Measurements from ENCODE around the gene SPEF2.

Gene SPEF2

DNA sequence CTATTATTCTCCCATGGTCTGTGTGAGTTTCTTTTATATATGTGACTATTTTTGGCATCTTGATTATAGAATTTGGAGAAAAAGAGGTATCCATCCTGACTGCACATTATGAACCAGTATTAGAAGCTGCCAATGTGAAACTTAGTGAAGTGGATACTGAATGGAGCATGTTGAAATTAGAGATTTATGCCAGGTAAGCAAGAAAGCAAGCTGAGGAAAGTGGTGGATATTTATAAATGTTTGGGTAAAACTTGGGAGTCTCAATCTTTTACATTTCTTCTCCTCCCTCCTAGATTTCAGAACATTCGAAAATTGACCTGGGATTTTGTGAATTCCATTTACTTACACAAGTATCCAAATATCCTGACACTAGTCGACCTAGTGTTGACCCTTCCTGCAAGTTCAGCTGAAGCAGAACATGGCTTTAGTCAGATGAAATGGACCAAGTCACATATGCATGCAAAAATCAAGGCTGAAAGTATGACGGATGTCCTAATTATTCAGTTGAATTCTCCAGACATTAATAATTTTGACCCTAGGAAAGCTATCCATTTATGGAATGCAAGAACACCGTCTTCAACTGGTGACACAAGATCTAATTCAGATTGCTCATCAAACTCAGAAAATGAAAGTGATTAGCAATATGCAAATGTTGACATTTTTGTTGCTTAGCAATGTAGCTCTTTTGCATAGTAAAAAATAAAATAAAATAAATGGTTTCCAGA, 172.2 kb downstream of the SPEF2 start:
- DNase-seq: no peak

DNA sequence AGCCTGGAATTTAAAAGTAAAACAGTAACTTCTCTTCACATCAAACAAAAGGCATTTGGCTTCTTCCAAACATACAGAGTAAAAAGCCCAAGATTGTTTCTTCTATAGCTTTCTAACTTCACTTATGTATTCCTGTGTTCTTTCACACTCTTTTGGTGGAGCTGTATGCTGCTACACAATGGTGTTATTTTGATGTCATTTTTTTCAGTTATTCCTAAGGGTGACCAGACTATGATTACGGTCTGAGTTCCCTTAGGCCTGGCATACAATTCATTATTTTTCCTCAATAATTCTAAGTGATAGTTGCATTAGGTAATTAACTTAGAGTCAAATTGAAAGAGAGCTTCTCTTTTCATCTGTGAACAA, 172.8 kb downstream of the SPEF2 start:
- DNase-seq: no peak

GRCh38 chr5:35794328-35794619, 176.6 kb downstream of the SPEF2 start:
- no peak for DNase-seq

GRCh38 chr5:35794684-35795375, 177.2 kb downstream of the SPEF2 start:
- no peak for DNase-seq

DNA sequence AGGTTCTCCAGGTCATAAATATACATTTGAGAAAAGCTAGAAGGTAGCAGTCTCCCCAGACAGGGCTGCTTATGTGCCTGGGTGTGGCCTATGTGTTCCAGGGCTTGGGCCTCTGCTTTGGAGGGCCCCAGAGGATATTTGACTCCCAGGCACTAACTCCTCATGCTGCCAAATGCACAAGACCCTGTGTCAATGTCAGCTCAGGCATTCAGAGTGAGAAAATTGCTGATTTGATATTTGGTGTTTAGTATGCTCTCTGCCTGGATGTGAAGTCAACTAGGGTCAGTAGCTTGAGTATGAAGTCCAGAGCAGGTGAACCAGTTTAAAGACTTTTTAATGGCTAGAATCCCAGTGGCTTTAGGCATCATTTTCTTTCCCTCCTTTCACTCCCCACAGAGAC, 181.5 kb downstream of the SPEF2 start:
- DNase-seq: no peak

DNA sequence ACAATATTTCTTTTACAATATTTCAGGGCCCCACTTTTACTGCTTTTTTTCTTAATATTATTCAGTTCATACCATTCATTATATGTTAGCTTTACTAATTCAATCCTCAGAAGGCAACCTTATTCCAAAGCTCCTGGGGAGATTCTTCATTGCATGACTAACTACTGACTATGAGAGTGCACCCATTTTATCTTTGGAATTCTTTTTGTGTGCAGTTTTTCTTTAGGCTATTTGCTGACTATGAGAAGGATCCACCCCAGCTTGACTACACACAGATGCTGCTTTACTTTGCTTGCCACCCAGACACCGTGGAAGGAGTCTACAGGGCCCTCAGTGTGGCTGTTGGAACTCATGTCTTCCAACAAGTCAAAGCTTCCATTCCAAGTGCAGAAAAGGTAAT, 182.1 kb downstream of the SPEF2 start:
- no peak for DNase-seq

DNA sequence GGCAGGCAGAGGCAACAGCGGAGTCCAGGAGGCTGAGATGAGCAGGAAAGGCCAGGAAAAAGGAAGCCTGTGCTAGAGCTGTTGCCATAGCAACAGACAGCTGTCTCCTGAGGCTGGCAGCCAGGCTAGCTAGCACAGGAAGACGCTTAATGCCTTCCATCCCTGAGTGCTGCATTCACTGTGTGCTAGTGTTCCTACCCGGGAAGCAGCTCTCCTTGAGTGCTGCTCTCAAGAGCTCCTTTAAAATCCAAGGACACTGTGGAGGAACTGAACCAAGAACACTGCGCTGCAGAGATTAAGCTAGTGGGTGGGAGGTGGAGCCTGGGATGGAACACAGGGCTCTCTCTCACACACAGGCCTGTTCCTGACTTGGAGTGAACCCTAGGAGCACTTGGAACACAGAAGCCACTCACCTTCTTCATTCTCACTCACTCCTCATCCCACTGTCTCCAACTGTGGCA, 185.6 kb downstream of the SPEF2 start:
- DNase-seq: no peak

- no peak for DNase-seq
Observed at GRCh38 chr5:35804201-35804653, 186.6 kb downstream of the SPEF2 start.

DNA sequence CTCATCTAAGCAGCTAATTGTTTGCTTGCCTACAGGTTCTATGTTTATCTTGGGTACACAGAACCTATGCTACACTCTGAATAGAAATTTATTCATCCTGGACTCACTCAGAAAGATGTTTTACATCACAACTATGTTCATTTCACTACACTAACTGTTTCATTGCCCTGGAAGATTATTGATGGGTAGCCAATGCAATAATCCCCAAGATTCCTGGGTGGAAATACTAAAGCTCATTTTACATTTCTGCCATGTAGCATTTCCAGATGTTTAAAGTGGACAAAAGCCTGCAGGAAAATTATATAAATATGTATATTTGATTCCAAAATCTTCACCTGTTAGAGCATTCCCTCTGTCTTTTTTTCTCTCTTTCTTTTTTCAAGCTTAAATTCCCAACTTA, 187.2 kb downstream of the SPEF2 start:
- no peak for DNase-seq

DNA sequence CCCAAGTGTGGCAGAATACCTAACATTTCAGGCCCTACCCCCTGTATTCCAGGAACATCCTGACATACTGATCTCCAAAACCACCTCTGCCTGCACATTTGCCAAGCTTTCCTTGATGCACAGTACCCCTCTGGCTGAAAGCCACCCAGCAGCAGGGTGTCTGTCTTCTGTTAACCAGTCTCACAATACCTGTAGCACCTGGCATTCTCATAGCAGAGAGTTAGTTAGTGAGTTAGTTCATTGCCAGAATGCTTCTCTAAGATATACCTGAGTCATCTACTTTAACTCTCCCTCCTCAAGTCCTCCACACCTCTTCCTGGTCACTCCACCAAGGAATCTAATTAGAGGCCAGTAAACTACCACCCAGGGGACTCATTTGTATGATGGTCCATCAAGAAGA, 192.9 kb downstream of the SPEF2 start:
- no peak for DNase-seq

DNA sequence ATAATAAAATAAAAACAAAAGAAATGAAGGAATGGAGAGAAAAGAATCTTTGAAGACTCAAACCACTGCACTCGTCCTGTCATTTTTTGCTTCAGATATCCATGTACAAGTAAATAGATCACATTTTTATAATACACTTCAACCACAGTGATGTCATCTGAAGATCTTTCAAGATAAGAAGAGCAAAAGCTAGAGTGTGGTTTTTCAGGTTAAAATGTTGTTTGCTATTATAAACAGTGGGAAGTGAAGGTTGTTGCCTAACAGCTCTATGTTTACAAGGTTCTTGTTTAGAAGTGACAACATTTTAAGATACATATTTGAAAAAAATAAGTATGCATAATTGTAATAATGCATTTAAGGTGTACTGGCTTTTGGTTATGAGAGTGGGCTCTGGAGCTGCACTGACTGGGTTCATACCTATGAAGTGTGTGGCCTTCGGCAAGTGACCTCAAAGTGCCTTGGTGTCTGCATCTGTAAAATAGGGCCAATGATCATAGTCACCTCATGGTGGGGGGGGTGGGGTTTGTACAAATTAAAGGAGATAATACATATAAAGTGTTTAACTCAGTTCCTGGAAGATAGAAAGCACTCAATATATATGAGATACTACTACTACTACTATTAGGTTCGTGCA, 193.6 kb downstream of the SPEF2 start:
- DNase-seq: peak; percentile 51

DNA sequence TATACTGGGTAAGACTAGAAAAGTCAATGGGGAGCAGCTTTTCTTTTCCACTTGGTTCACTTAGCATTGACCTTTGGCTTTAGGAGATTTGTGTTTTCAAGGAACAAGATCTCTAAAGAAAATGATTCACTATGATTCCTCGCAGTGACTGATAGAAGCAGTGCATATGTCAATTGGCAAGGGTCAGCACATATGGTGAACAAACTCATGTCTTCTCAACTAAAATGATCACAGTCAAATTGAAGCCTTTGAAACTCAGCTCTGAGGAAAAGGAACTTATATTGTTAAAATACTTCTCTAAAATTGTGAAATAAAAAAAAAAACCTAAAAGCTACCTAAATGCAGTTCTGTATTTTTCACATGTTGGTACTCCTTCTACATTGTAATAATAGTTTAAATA, 195.9 kb downstream of the SPEF2 start:
- no peak for DNase-seq

- peak; percentile 59 for DNase-seq
Observed at GRCh38 chr5:35815089-35815936, 197.7 kb downstream of the SPEF2 start.

DNA sequence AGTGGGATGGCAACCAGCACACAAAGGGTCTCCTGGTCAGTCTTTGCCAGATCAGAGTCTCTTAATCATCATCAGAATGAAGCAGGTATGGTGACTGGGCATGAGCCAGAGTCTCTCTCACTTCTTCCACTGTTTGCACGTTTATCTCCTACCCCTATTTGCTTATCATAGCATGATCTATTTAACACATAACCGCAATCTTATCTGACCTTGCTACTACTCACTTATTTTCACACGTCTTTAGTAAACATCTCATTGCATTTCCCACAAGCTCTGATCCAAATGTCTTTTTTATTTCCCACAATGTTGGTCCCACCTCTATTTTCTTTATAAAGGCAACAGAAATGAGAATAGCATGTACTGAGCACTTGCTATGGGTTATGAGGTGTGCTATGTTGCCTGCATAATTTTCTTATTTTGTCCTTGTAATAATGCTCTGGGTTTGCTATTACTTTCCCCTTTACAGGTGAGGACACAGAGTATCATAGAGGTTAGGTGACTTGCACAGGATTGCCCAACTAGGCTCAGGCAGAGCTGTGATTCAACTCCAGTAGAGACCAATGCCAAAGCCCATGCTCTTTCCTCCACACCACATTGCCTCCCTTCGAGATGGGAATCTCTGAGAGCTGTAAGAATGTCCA, 199.3 kb downstream of the SPEF2 start:
- no peak for DNase-seq

- no peak for DNase-seq
Observed at GRCh38 chr5:35819026-35819425, 201.4 kb downstream of the SPEF2 start.

GRCh38 chr5:35819668-35820067, 202.0 kb downstream of the SPEF2 start:
- no peak for DNase-seq

DNA sequence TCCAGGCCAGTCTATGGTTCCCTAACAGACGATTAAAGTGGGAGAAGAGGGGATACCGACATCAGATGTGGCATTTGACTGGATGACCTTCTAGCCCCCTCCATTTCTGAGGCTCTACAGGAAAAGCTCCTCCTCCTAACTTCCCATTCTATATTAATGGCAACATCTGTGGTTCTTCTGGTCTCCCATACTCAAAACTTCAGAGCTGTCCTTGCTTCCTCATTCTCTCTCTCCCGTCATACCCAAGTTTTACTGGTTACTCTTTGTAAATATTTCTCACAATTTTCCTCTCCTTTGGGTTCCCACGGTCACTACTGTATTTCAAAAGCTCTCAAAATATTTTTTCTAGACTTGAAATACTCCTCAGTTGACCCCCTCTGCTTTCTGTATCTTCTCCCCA, 203.1 kb downstream of the SPEF2 start:
- DNase-seq: no peak

GRCh38 chr5:35821513-35821912, 203.8 kb downstream of the SPEF2 start:
- peak; percentile 66 for DNase-seq

GRCh38 chr5:35822511-35822910, 204.8 kb downstream of the SPEF2 start:
- no peak for DNase-seq

- no peak for DNase-seq
Observed at GRCh38 chr5:35823347-35824098, 205.9 kb downstream of the SPEF2 start.

GRCh38 chr5:35826056-35826455, 208.4 kb downstream of the SPEF2 start:
- no peak for DNase-seq

- no peak for DNase-seq
Observed at GRCh38 chr5:35826554-35826953, 208.9 kb downstream of the SPEF2 start.
